ENCODE data around the gene VAC14. TPM values are rescaled to one million over a fixed set of nuclear protein-coding genes. Genes with fewer than 3 reads are reported as not detected.

VAC14 gene
- total and polyA plus RNA-seq, 8 donors: 14.9 to 90.6 (median 39.3) TPM

DNA sequence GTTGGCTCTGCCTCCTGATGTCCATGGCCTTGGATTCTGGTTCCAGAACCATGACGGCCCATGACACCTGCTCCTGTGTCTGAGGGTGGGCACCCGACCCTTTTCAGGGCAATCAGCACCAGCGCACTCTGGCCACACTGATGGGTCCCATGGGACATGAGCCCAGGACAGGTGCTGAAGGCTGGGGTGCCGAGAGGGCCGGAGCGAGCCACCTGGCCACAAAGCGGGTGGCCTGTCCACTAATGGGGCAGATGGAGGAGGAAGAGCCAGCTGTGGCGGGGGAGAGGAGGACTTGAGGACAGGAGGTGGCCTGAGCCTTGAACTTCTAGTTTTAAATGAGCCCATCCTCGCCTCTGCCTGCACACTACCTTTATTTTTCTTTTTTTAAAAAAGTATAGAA lies 83.9 kb downstream of the VAC14 start:
- 92 to 99% (median 97%) methylated on average over 8 to 9 of the region's 9 CpGs for WGBS, 5 donors
- Histone ChIP-seq H3K4me3 (no peak overlapping the region), H3K27ac (peak overlapping the region in 3 of 5 donors; percentile 84 to 89 (median 89)), H3K4me1 (peaks cover 16 to 50% (median 33%) of the 10 kb centered on the region in 4 donors), H3K36me3 (peaks cover 5 to 40% (median 27%) of the 10 kb centered on the region in 4 donors), H3K27me3 (no peaks in the 10 kb centered on the region), H3K9me3 (no peaks in the 10 kb centered on the region)
- intact Hi-C loops (cut with DNase I; ENCODE audit: low total_unique reads): no loop called here
- DNase-seq: no peak
- TF ChIP-seq CTCF (IDR thresholded peaks at IDR 0.05) (no peak), POLR2A (IDR thresholded peaks at IDR 0.05) (no peak), POLR2AphosphoS5 (IDR thresholded peaks at IDR 0.05) (no peak), EP300 (IDR thresholded peaks at IDR 0.05) (no peak)

DNA sequence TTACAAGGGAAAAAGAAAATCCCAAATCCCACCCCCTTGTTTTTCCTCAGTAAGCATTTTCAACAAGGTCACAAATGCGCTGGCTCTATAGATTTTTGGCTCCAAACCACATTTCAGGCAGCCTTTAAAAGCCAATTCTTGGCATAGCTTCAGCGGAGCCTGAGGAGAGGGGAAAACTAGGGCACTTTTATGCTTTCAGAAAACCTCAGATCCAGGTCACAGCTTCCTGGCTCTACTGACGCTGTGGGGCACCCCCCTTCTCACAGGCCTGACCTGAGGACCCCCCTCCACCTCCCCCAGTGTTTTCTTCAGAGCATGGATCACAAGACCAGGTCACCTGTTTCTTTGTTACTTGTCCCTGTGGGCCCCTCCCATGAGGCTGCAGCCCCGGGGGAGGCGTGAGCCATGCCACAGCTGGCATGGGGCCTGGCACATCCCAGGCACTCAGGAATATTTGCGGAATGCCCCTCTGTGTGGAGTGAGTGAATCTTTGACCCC lies 85.0 kb downstream of the VAC14 start:
- H3K9me3 ChIP-seq: no peaks in the 10 kb centered on the region
- no peak overlapping the region for H3K4me3 ChIP-seq
- peaks cover 16 to 55% (median 37%) of the 10 kb centered on the region in 4 donors for H3K4me1 ChIP-seq
- intact Hi-C loops (cut with DNase I; ENCODE audit: low total_unique reads): no loop called here
- peak in 1 of 2 donors; percentile 85 for DNase-seq
- 35 to 51% (median 48%) methylated on average over 6 of the region's 6 CpGs for WGBS, 5 donors
- H3K36me3 ChIP-seq: peaks cover 0 to 39% (median 15%) of the 10 kb centered on the region in 4 donors
- TF ChIP-seq POLR2A (IDR thresholded peaks at IDR 0.05) (no peak), POLR2AphosphoS5 (IDR thresholded peaks at IDR 0.05) (no peak), EP300 (IDR thresholded peaks at IDR 0.05) (no peak), CTCF (IDR thresholded peaks at IDR 0.05) (no peak)
- peak overlapping the region in 4 of 5 donors; percentile 73 to 89 (median 86) for H3K27ac ChIP-seq
- no peaks in the 10 kb centered on the region for H3K27me3 ChIP-seq

DNA sequence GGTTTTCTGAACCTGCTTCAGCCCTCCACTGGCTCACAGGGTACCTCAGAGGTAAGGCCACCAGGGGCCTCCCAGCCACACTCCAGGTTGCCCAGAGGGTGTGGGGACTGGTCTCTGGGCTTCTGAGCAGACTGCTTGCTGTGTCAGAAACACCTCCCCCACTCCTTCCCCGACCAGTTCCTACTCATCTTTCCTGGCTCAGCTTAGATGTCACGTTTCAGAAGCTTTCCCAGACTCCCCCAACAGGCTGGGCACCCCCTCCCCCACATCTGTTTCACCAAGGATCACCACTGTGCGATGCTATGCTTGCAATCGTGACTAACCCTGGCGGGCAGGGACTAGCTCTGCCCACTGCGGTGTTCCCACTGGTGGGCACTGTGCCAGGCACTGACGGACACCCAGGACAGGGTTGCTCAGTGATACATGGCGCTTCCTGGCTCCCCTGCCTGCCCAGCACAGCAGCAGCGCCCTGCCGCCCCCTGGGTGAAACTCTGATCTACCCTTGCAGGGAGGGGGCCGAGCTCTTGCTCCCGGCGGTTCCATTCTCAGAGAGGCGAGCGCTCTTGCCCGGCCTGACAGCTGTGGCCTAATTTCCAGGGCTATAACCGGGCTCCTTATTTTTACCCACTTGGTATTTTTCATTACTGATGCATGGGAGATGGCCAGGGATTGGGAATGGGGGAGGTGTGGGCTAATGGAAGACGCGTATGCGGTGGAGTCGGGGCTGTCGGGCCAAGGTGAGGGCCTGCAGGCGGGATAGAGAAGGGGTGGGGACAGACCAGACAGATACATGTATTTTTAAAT lies 85.7 kb downstream of the VAC14 start:
- H3K27me3 ChIP-seq: no peaks in the 10 kb centered on the region
- H3K27ac ChIP-seq: peak overlapping the region; percentile 7 to 89 (median 84)
- intact Hi-C loops (cut with DNase I; ENCODE audit: low total_unique reads): no loop called here
- WGBS, 5 donors: 56 to 75% (median 69%) methylated on average over 13 to 23 of the region's 23 CpGs
- peaks cover 0 to 36% (median 9%) of the 10 kb centered on the region in 4 donors for H3K36me3 ChIP-seq
- DNase-seq: peak; percentile 41 to 89
- no peak overlapping the region for H3K4me3 ChIP-seq
- no peaks in the 10 kb centered on the region for H3K9me3 ChIP-seq
- H3K4me1 ChIP-seq: peaks cover 16 to 61% (median 40%) of the 10 kb centered on the region in 4 donors
- no peak for TF ChIP-seq POLR2A (IDR thresholded peaks at IDR 0.05)
- TF ChIP-seq POLR2AphosphoS5 (IDR thresholded peaks at IDR 0.05): peak in 2 of 3 donors; percentile 57 to 76

- Histone ChIP-seq H3K4me1 (peaks cover 23 to 67% (median 43%) of the 10 kb centered on the region in 4 donors), H3K9me3 (no peaks in the 10 kb centered on the region), H3K27me3 (no peaks in the 10 kb centered on the region), H3K4me3 (no peak overlapping the region), H3K36me3 (peaks cover 0 to 31% (median 2%) of the 10 kb centered on the region in 4 donors), H3K27ac (peak overlapping the region; percentile 7 to 89 (median 84))
- TF ChIP-seq CTCF (IDR thresholded peaks at IDR 0.05) (no peak), POLR2AphosphoS5 (IDR thresholded peaks at IDR 0.05) (no peak), POLR2A (IDR thresholded peaks at IDR 0.05) (no peak), EP300 (IDR thresholded peaks at IDR 0.05) (no peak)
- DNase-seq: peak in 1 of 2 donors; percentile 12
- 65 to 91% (median 86%) methylated on average over 9 to 10 of the region's 10 CpGs for WGBS, 5 donors
- intact Hi-C loops (cut with DNase I; ENCODE audit: low total_unique reads): no loop called here
Measured at GRCh38 chr16:70714581-70715054, 86.3 kb downstream of the VAC14 start.

Data from stomach (tissue), 9 donors.